A549 treated with AZD2906 at 1 μM for 4 hours (cell line): Measurements from ENCODE around the gene SLC52A3. TPM values are rescaled to one million over a fixed set of nuclear protein-coding genes. Genes with fewer than 3 reads are reported as not detected.

Experiments
- total RNA-seq: library from RNA; stranded (reverse); fragments of 200-300 nt; extraction: Qiagen RNA extraction; gene quantifications from 5 replicates; pipeline ENCODE4 v1.2.3, GENCODE V29; 2022

SLC52A3 gene
- total RNA-seq: 0.32 to 0.54 TPM (median 0.49 TPM) in 5 replicates

GRCh38 chr20:768426-768978, at the start of gene SLC52A3:
SLC52A3 (minus strand) TSS chr20:768500; CDS start chr20:765774, 2,726 bp downstream.

Other genes with a start within 250 kb of the SLC52A3 start
- 125 to 154 TPM (median 141 TPM) in 5 replicates for gene CSNK2A1, start 224.7 kb downstream of the SLC52A3 start, total RNA-seq
- not detected in 5 replicates for gene TCF15, start 158.2 kb downstream of the SLC52A3 start, total RNA-seq
- 158 to 200 TPM (median 174 TPM) in 5 replicates for gene SRXN1, start 115.3 kb downstream of the SLC52A3 start, total RNA-seq
- gene SCRT2, start 92.7 kb downstream of the SLC52A3 start, total RNA-seq: 0.02 TPM in 1 of 5 replicates, not detected in the others
- 6.3 to 11.7 TPM (median 11.0 TPM) in 5 replicates for gene FAM110A, start 65.2 kb upstream of the SLC52A3 start, total RNA-seq
- 0.02 to 0.04 TPM (median 0.03 TPM) in 4 of 5 replicates, not detected in the other for gene ANGPT4, start 147.8 kb upstream of the SLC52A3 start, total RNA-seq
- gene RSPO4, start 233.8 kb upstream of the SLC52A3 start, total RNA-seq: 0.03 TPM in 2 of 5 replicates, not detected in the others